AG10803 (cell line): Measurements from ENCODE around the gene PTPRD.

ENCODE experiments used
- DNase-seq: peaks from one replicate; pipeline ENCODE4 v3.0.0; 2010; ENCODE audit warnings: low read depth
- H3K4me3 ChIP-seq: 2 replicates; pipeline ENCODE4 v1.5.1; 2011; ENCODE audit warnings: mild to moderate bottlenecking, low read length, control low read depth
- CTCF ChIP-seq: conservative IDR thresholded peaks from 2 replicates; pipeline ENCODE4 v1.5.1; 2011; ENCODE audit warnings: mild to moderate bottlenecking, low read length, control low read depth, inconsistent platforms

PTPRD gene

DNA sequence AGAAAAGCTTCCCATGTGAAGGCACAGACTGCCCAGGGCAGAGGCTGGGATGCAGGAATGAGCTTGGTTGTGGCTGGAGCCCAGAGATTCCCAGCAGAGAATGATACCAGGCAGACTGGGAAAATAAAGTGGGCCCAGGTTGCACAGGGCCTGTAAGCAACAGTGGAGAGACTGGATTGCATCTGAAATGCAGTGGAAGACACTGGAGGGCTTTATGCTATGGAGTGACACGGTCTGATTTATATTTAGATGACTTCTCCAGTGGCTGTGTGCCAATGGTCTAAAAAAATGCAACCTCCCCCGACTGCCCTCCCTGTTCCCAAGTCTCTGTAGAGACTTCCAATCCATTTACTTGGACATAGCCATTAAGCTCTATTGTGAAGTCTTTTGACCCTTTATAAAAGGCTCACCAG is 1862.2 kb downstream of the PTPRD start:
- no peak overlapping the region for H3K4me3 ChIP-seq
- TF ChIP-seq CTCF: no peak
- DNase-seq: no peak

- no peak for TF ChIP-seq CTCF
- DNase-seq: no peak
- H3K4me3 ChIP-seq: no peak overlapping the region
These were observed 1867.5 kb downstream of the PTPRD start for GRCh38 chr9:8745347-8745746.

DNA sequence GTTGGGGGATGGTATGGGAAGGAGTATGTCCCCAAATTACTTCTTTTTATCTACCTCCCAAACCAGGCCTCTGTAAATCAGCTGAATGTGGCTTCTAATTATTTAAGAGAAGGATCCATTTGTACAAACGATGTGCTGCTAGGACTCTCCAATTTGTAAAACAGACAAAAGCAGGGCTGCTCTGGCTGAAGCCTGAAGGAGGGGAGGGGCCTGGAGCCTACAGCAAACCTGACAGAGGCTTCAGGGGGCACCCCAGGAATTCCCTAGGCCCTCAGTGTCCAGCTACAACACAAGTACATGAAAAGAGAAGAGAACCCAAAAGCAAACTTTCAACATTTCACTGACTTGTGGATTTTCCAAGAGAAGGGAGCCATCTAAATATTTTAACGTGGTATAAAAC is 1873.9 kb downstream of the PTPRD start:
- TF ChIP-seq CTCF: no peak
- no peak overlapping the region for H3K4me3 ChIP-seq
- DNase-seq: no peak

DNA sequence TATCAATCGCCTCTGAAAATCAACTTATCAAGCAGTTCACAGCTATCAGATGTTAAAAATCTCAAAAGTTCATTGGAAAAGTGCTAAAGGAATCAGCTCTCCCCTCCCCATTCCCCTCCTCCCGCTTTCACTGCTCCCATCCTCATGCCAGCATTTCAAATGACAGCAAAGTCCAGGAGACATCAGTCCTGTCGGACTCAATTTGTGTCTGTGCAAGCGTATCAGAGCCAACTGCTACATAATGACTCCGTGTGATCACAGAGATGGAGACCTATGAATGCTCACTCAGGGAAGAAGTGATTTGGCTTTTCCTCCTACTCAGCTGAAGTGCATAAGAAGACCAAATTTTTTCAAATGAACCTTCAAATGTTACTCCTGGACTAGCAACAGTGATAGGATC is 1876.0 kb downstream of the PTPRD start:
- no peak overlapping the region for H3K4me3 ChIP-seq
- TF ChIP-seq CTCF: no peak
- DNase-seq: no peak

- H3K4me3 ChIP-seq: no peak overlapping the region
- DNase-seq: no peak
These were observed 1878.0 kb downstream of the PTPRD start for GRCh38 chr9:8734760-8735159.

GRCh38 chr9:8733131-8733954 is 1879.5 kb downstream of the PTPRD start:
- no peak overlapping the region for H3K4me3 ChIP-seq
- TF ChIP-seq CTCF: no peak
- no peak for DNase-seq

More at GRCh38 chr9:8734760-8735159, 1878.0 kb downstream of the PTPRD start:
- no peak for TF ChIP-seq CTCF

DNA sequence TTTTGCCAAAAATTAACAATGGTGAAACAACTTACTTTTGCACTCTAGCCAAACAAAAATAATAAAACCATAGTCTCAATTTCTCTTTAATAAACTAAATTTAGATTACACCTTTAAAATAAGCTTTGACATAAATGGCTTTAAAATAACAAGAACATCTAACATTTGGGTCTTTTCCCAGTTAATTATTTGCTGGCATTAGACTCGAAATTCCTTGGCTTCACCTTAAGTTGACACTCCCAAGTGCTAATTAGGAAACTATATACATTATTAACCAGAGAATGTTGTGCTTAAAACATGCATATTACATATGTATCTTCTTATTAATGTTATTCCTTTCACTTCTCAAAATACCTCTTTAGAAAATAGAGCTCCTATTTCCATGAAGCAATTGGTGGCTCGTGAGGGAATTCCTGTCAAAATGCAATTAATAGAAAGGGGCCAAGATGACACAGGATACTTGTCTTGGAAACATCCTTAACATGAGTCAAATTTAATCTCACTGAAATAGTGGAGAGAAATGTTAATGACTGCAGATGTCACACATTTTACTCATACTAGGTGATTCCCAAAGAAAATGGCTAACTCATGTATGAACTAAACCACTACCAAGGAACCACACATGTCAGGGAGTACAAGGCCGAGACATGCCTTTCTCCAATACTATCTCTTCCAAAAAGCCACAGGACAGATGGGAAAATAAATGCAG is 1880.3 kb downstream of the PTPRD start:
- no peak overlapping the region for H3K4me3 ChIP-seq
- no peak for DNase-seq
- no peak for TF ChIP-seq CTCF
